Fibroblast of peridontal ligament (primary cell): ENCODE measurements around the gene TRIM72.
"Not testable (repeated sequence)": the region's sequence is repeated elsewhere in the genome, so short reads cannot be mapped to it uniquely, and the experiment has no call there.

Experiments used
- DNase-seq: peaks from one replicate; pipeline ENCODE4 v3.0.0-alpha.2; 2010; ENCODE audit errors: extremely low read depth

Gene TRIM72

DNA sequence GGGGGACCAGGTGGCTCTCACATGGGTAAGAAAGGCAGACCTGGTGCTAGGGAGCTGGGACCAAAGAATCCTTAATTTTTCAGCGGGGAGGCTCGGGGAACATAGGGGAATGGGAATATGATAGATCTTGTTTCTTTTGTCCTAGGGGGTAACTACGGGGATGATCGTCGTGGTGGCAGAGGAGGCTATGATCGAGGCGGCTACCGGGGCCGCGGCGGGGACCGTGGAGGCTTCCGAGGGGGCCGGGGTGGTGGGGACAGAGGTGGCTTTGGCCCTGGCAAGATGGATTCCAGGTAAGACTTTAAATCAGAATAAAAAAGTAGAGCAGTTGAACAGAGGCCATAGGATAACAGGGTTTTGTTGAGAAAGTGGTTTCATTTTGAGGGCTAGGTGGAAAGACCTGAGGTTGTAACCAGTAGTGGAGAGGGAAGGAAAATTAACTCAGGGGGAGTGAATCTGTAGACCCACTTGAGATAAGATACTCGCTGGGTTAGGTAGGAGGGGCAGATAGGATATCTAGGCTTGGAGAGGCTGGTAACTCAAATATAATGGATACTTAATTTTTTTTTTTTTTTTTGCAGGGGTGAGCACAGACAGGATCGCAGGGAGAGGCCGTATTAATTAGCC is 23.0 kb upstream of the TRIM72 start:
- DNase-seq, result no peak

DNA sequence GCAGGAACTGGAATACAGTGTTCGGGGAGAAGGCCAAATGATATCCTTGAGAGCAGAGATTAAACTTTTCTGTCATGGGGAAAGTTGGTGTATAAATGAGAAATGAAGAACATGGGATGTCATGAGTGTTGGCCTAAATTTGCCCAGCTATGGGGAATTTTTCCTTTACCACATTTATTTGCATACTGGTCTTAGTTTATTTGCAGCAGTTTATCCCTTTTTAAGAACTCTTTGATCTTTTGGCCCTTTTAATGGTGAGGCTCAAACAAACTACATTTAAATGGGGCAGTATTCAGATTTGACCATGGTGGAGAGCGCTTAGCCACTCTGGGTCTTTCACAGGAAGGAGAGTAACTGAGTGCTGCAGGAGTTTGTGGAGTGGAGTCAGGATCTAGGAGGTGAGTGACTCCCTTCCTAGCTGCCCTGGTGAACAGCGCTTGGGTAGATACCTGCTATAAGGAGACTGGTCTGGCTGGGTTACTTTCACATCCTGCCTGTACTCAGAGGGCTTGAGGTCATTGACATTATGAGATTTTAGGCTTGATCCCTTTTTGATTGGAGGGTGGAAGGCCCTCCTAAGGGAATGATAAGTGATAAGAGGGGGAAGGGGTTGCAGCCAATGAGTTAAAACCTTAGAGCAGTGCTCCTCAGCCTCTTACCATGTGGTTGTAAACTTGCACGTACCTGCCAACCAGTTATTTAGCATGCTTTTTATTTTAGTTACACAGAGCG is 22.1 kb upstream of the TRIM72 start:
- DNase-seq, result no peak

DNA sequence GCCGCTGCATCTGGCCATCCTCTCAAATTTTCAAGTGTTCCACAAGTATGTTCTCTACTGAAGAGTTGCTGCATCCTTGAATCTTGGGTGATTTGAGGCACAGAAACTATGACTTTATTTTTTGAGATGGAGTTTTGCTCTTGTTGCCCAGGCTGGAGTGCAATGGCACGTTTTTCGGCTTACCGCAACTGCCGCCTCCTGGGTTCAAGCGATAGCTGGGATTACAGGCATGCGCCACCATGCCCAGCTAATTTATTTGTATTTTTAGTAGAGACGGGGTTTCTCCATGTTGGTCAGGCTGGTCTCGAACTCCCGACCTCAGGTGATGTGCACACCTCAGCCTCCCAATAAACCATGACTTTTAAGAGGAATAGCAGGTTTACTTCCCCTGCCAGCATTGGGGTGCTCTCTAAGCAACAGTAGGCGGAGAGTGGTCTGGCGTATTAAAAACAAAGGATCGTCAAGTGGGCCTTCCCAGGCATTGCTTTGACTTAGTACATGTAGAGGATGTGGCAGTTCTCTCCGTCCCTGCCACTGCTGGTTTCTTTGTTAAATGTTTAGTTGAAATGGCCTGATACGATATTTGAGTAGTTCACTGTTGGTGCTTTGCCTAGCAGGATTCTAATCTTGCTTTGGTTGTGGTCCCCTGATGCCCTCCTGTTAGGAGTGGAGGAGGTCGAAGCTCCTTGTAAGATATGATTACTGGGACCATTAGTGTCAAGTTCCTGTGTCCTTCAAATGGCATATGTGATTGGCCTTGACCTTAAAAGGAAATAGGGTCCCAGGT is 20.9 kb upstream of the TRIM72 start:
- DNase-seq, result no peak

DNA sequence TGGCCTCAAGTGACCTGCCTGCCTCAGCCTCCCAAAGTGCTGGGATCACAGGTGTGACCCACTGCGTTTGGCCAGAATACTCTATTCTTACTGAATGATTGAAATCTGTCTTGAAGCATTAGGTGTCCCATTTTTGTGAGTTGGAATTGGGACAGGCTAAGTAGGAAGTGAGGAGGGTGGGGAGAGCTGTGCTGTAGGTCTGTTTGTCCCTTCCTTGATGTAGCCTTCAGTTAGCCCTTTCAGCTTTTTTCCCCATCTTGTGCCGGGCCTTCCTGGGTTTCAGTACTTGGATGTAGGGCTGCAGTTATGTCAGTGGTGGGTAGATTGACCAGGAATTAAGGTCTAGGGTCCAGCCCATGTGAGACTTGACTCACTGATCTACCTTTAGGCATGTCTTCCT is 20.0 kb upstream of the TRIM72 start:
- DNase-seq, result no peak

DNA sequence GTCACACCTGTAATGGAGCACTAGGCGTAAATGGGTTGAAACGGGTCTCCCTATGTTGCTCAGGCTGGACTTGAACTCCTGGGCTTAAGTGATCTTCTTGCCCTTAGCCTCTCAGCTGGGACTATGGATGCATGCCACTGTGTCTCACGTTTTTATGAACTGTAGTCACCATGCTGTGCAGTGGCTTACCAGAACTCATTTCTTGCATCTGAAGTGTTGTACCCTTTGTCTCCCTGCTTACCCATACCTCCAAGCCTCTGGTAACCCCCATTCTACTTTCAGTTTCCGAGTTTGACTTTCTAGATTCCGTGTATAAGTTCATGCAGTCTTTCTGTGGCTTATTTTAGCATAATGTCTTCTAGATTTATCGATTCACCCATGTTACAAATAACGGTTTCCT is 19.0 kb upstream of the TRIM72 start:
- DNase-seq, result no peak

DNA sequence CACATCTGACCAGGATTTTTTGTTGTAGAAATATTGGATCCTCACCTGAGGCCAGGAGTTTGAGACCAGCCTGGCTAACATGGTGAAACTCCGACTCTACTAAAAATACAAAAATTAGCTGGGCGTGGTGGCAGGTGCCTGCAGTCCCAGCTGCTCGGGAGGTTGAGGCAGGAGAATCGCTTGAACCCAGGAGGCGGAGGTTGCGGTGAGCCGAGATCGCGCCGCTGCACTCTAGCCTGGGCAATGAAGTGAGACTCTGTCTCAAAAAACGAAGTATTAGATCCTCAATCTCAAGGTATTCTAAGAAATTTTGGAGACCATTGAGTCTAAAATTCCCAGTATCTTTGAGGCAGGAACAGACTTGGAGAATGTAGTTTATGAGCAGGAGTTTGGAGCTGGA is 18.1 kb upstream of the TRIM72 start:
- DNase-seq, result not testable (repeated sequence)

DNA sequence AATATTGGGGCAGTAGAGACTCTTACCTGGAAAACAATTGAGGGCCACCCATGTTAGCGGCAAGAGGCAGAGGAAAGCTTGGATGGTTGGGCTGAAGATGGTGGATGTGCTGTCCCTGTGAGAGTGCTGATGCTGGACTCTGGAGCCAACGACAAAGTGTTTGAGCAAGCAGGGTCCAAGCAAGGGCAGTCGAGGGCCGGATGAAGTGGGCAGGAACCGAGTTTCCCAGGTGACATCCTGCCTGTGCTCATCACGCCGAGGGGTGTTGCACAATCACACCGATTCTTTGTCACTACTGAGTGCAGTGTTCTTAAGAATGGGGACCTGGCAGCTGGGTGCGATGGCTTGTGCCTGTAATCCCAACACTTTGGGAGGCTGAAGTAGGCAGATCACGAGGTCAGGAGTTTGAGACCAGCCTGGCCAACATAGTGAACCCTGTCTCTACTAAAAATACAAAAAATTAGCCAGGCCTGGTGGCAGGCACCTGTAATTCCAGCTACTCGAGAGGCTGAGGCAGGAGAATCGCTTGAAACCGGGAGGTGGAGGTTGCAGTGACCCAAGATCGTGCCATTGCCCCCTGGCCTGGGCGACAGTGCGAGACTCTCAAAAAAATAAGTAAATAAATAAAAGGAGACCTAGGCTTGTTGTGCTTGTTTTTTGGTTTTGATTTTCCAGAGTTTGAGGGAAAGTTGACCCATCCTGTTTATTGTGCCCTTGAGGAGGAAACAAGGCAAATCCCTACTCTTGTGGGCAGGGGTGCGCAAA is 17.4 kb upstream of the TRIM72 start:
- DNase-seq, result no peak

- DNase-seq, result no peak
Measured at GRCh38 chr16:31198207-31198882, 15.6 kb upstream of the TRIM72 start.

- DNase-seq, result no peak
Measured at GRCh38 chr16:31199430-31200041, 14.4 kb upstream of the TRIM72 start.

DNA sequence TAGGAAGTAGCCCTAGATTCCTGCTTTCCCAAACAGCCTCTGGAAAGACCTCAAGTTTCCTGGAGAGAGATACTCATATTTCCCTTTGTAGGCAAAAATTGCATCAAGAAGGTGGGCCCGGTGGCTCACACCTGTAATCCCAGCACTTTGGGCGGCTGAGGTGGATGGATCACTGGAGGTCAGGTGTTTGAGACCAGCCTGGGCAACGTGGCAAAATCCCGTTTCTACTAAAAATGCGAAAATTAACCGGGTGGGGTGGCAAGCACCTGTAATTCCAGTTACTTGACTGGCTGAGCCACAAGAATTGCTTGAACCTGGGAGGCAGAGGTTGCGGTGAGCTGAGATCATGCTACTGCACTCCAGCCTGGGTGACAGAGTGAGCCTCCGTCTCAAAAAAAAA is 13.8 kb upstream of the TRIM72 start:
- not testable (repeated sequence) for DNase-seq

DNA sequence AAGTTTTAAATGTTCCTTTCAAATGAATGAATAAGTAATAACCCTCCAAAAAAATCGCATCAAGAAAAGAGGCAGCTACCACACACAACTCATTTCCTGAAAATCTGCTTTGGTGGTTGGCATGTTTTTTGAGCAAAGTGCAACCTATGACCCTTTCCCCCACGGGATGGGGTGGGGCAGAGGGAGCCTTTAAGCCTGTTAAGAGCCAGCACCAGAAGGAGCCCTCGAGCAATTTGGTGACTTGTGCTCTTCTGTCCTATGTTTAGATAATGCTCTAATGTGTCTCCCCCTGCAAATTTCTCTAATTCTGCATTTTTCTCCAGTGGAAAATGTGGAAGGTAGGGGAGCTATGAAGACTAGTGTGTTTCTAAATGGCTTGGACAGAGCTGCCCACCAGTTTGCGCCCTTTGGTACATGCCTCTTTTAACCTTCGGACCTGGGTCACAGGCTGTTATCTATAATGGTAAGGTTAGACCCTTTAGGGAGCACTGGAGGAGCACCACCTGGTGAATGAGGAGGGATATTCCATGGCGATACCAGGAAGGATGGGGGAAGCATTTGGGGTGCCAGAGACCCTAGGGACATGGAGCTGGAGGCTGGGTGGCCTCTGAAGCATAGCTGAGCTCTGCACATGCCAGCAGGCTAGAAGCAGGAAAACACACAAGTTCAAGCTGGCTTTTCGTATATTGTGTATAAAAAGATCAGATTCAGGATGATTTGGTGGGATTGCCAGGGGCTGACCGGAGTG is 12.9 kb upstream of the TRIM72 start:
- peak; percentile 37 for DNase-seq

DNA sequence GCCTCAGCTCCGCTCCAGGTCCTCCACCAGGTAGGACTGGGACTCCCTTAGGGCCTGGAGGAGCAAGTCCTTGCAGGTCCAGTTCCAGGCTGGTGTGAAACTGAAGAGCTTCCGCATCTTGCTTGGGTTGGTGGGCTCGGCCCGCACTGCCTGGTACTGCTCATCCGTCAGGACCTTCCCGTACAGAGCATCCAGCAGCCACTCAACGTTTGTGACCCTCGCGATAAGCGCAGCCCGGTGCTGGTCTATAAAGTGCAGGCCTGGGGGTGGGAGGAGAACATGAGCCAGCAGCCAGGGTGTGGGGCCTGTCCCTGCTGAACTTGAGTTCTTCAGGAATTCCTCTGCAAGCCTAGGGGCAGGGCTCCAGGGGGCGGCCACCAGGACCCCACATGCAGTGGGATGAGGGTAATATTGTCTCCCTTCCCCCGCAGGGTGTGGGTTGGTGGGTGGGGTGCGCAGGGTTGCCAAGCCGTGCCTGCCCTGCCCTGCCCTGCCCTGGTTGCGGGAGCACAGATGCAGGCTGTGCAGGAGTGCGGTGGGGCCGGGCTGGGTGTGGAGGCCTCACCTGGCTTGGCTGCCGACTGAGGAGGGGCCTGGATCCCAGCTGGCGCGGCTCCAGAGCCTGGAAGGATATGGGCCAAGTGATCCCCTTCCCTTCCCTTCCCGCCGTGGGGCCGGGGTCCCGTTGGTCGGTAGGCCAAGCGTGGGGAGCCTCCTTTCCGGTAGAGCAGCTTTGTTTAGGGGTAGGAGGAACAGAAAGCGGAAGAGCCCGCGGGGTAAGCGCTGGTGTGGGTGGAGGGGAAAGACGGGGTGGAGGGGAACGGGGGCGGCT is 12.1 kb upstream of the TRIM72 start:
- no peak for DNase-seq

DNA sequence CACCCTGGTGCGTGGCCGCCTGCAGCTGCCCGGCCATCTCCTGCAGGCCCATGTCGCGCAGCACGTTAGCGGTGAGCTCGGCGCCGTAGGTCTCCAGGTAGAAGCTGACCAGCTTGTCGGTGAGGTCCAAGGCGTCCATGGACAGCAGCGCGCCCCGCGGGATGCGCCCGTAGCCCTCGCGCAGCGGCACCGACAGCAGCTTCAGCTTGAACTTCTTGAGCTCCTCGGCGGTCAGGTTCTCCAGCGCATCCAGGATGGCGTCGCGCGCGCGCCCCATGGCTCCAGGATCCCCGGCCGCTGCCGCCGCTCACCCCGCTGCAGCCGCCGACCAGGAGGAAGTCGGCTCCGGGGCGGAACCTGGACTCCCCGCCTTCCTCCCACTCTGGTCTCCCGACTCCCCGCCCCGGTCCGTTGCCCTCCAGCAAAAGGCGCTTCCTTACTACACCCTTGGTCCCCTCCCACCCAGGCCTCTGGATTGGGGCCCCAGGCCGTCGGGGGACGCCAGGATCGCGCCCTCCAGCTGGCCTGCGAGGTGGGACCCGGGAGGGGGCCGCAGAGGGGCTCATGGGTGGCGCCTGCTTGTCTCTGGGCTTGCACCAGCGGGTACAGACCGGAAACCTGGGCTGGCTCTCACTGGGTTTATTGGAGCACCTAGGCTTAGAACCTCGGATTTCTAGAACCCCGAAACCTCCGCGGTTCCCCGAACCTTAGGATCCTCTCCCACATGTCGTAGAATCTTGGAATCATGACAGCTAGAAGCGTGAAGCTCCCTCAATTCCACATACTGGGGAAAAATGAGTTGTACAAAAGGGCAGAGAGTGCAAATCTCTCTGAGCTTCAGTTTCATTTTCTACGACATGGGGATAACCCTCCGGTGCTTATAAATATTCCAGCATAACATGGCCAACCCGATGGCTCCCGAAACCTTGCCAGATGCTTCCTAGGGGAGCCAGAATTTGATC is 11.2 kb upstream of the TRIM72 start, which contains the start of gene PYCARD:
Gene PYCARD (minus strand): TSS at position 347 of the 962 bp plus-strand sequence. CDS start 70 bp downstream, at position 277.
- peak; percentile 33 for DNase-seq

GRCh38 chr16:31204871-31205666 is 8.8 kb upstream of the TRIM72 start:
- DNase-seq, result no peak

GRCh38 chr16:31206776-31207175 is 7.1 kb upstream of the TRIM72 start:
- DNase-seq, result no peak

GRCh38 chr16:31213342-31213741 is 577 bp upstream of the TRIM72 start:
- DNase-seq, result no peak

- no peak for DNase-seq
Measured at GRCh38 chr16:31214708-31215286, 878 bp downstream of the TRIM72 start.
